Myocyte (in vitro differentiated cells): ENCODE measurements around the gene ZNF30. TPM values are rescaled to one million over a fixed set of nuclear protein-coding genes. Genes with fewer than 3 reads are reported as not detected.
"Not testable (repeated sequence)": the region's sequence is repeated elsewhere in the genome, so short reads cannot be mapped to it uniquely, and the experiment has no call there.

Experiments
- DNase-seq: peaks from one replicate; pipeline ENCODE4 v3.0.0-alpha.2; 2012; ENCODE audit warnings: low read depth
- polyA plus RNA-seq: library from polyadenylated mRNA; unstranded; fragments of >200 nt; gene quantifications from one replicate; pipeline ENCODE4 v1.2.1, GENCODE V29; 2012; ENCODE audit warnings: missing spikeins
- total RNA-seq: library from RNA; depleted of rRNA; stranded (reverse); fragments of >200 nt; gene quantifications from 2 replicates; pipeline ENCODE4 v1.2.3, GENCODE V29; 2014

The ZNF30 gene
- 3.9 and 4.7 TPM in 2 replicates for total RNA-seq
- polyA plus RNA-seq = 2.0 TPM

DNA sequence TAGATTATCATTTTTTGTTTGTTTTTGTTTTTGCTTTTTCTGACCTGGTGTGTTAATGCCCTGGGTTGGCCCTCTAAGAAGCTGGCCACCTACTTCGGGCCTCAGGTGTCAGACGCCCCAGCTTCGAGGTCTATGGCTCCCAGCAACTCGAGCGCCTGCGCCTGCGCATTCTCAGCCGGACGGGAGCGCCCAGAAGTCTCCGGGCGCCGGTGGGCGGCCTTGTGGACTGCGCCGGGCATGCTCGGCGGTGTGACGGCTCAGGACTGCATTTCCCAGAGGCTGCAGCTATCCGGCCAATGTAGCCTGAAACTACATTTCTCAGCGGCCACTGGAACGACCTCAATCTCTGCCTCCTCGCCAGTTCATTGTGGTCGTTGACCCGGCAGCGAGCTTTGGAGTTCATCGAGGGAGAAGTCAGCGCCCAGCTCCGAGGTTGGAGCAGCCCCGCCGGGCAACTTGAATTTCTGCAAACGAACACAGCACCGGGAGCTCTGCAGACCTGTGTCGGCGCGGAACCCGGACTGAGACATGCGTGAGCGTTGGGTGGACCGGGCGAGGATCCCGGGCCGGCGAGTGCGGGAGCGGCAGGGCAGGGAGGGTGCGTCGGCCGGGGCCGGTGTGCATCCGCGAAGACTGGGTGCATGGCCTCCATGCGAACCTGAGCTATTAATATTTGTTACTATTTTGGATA, at the start of gene ZNF30:
ZNF30 (plus strand) TSS at position 219 of the 691 bp plus-strand sequence. CDS start 3,045 bp downstream, outside the sequence.
- DNase-seq = peak; percentile 97

GRCh38 chr19:34879563-34879962, 47.1 kb upstream of the ZNF30 start:
- no peak for DNase-seq

GRCh38 chr19:34880034-34880433, 46.7 kb upstream of the ZNF30 start:
- DNase-seq = no peak

- no peak for DNase-seq
These were observed 44.7 kb upstream of the ZNF30 start for GRCh38 chr19:34881982-34882381.

- DNase-seq = no peak
These were observed 38.6 kb upstream of the ZNF30 start for GRCh38 chr19:34888091-34888490.

DNA sequence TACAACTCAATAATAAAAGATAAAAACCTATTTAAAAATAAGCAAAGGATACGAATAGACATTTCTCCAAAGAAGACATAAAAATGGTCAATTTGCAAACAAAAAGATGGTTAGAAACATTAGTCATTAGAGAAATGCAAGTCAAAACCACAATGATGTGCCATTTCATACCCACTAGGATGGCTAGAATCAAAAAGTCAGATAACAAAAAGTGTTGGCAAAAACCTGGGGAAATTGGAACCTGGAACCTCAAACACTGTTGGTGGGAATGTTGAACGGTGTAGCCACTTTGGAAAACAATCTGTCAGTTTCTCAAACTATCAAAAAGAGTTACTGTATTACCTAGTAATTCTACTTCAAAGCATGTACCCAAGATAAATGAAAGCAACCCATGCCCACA, 26.5 kb upstream of the ZNF30 start:
- DNase-seq = no peak

GRCh38 chr19:34904664-34905527, 21.8 kb upstream of the ZNF30 start:
- no peak for DNase-seq

DNA sequence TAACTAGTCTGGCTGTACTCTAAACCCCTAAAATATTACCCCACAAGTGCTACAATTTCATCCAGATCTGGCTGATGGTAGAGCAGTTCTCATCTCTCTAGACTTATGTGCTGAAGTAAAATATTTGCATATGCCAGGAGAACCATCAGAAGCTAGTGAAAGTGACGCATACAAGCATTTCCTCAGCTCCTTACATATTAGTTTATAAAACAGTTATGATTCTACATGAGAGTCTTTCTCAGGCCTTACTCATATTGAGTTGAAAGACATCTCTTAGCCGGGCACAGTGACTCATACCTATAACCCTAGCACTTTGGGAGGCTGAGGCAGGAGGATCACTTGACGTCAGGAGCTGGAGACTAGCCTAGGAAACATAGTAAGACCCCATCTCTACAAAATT, 15.9 kb upstream of the ZNF30 start:
- DNase-seq = no peak

DNA sequence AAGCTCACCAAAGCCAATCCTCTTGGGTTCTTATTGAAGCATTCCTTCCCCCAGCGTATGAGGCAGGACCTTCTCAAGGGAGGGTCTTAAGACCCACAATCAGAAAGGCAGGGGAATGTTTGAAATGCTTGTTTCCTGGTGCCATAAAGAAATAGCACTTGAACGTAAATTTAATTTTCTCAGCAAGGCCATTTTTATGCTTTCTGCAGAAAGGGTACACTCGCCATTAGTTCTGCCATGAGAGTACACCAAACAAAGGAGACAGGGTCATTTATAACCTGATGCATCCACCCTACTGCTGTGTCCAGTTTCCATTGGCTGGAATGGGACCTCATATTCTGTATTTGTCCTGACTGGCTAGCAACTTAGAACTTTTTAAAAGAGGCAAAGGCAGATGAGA, 9.6 kb upstream of the ZNF30 start:
- not testable (repeated sequence) for DNase-seq

DNA sequence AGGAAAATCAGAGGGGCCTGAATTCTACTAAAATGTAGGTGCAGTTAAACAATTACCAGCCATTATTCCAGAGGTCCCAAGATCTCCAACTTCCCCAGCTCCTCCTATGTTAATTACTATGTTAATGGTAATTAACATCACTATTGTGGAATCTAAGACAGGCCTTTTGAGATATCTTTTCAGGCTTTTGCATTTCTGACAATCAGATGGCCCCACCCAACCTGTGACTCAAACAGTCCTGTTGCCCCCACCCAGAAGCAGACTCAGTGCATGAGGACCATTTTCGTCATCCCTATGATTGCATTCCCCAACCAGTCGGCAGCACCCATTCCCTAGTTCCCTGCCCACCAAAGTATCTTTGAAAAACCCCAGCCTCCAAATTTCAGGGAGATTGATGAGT, 8.5 kb upstream of the ZNF30 start:
- DNase-seq = no peak

- DNase-seq = not testable (repeated sequence)
These were observed 6.5 kb upstream of the ZNF30 start for GRCh38 chr19:34920090-34920786.

- DNase-seq = no peak
These were observed 1.3 kb upstream of the ZNF30 start for GRCh38 chr19:34925278-34925855.

- no peak for DNase-seq
These were observed 380 bp upstream of the ZNF30 start for GRCh38 chr19:34926361-34926684.

DNA sequence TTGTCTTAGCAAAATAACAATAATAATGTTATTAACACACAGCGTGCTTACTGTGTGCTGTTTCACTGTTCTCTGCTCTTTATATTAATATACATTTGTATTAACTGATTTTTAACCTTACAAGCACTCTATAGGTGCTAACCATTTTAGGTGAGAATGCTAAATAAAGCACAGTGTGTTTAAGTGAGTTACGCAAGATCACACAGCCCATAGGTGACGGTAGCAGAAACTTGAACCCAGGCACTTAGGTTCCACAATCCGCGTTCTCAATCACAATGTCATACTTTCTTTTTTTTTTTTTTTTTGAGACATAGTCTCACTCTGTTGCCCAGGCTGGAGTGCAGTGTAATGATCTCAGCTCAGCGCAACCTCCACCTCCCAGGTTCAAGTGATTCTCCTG, 5.8 kb downstream of the ZNF30 start:
- no peak for DNase-seq

GRCh38 chr19:34936184-34936583, 9.5 kb downstream of the ZNF30 start:
- no peak for DNase-seq

- DNase-seq = no peak
These were observed 12.2 kb downstream of the ZNF30 start for GRCh38 chr19:34938886-34939285.

GRCh38 chr19:34943861-34944573, 17.3 kb downstream of the ZNF30 start:
- DNase-seq = no peak

DNA sequence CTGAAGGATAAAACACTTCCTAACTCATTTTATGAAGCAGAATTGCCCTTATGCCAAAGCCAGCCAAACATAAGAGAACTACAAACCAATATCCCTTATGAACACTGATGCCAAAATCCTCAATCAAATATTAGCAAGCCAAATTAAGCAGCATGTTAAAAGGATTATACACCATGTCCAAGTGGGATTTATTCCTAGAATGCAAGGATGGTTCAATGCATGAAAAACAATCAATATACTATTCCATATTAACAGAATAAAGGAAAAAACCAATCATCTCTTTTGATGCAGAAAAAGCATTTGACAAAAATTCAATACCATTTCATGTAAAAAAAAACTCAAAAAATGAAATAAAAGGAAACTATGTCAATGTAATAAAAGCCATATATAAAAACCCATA, 26.4 kb downstream of the ZNF30 start:
- DNase-seq = no peak

GRCh38 chr19:34957830-34958751, 31.4 kb downstream of the ZNF30 start:
- DNase-seq = no peak

DNA sequence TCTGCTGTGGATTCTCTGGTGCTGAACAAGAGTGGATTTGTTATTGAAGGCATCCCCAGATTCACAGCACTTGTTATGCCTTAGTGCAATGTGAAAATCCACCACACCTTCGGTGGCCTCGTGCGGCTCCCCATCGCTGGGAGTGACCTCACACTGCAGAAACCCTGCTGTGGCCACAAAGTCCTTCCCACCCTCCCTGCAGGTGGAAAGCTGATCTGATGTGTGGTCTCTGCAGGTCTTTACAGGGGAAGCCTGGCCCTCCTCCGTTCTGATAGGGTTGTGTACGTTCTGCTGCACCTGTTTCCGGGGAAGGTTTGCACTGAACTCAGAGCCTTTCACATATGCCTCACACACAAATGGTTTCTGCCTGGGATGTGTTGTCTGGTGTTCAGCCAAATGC, 32.3 kb downstream of the ZNF30 start:
- no peak for DNase-seq
